ENCODE data around the gene C3orf49.

Gene C3orf49, protein sequence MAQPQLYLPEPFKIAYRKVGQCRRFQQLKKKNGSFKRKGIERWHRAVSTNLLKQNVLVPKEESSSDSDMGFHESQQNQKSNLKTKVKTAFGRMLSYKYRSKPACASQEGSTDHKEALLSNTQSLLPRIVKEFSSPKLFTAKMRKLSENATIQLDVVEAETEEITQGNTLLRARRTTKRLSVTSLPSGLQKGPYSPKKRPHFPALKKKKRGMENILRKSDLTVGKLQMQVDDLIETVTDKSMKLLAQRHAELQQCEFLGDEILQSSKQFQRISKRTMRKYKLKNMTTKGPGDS

DNA sequence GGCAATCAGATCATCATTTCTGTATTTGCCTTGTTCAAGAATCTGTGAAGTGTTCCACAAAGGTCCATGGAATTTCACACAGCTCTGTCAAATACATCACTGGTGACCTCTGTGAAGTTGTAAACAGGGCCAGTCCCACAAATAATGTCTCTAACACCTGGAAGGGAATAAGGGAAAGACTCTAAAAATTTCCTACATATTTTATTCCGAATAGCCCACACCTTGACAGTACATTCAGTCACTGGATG, at the start of gene C3orf49:
Gene C3orf49, plus strand, starts transcription at position 149 of the 248 bp plus-strand sequence. CDS start 173 bp downstream, outside the sequence.
- no peak for DNase-seq

DNA sequence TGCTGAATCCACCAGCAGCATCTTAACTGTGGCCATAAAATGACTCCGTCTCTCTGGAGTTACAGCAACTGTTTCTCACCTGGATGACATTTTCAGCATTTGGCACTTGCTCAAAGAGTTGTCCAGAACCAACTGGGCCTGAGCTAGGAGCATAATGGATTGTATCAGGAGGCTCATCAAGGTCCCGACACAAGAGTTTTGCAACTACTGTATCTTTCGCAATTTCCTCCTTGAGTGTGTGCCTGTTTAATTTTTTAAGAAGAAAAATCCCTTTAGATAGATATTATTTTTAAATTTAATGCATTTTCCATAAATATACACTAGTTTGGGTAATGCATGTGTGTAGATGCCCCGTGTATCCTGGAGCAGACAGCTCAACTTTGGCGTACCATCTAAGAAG, 44.3 kb upstream of the C3orf49 start:
- no peak for DNase-seq

DNA sequence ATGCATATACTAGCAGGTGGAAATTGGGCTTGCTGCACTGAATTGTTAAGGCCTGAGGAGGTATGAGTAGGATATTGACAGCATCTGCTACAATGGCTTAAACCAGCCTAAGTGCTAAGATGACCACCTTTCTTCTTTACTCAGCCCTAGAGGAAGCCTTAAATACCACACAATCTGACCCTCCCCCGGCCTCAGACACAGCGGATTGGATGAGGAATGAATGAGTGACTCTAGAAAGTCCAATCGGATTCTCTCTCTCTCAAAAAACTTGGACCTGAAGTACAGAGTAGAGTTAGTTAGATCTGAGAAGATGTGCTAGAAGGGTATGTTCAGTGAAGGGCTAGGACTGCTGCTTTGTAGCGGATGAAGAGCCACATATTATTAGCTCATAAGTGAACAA, 39.9 kb upstream of the C3orf49 start:
- DNase-seq = no peak

DNA sequence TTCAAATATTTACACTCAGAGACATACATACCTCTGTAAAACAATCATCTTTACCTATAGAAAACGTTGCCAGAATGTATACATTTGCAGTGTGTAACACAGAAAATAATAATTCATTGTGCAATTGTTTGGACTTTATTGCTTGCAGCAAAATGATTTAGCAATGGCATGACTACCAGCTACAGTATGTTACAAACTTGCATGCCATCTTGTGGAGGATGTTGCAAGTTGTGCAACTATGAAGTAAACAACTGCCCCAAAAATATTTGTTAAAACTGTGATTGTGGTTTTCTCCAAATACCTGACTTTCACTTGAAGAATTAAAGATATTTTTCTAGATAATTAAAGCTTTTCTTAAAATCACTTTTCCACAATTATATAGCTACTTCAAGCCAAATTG, 27.1 kb upstream of the C3orf49 start:
- no peak for DNase-seq

DNA sequence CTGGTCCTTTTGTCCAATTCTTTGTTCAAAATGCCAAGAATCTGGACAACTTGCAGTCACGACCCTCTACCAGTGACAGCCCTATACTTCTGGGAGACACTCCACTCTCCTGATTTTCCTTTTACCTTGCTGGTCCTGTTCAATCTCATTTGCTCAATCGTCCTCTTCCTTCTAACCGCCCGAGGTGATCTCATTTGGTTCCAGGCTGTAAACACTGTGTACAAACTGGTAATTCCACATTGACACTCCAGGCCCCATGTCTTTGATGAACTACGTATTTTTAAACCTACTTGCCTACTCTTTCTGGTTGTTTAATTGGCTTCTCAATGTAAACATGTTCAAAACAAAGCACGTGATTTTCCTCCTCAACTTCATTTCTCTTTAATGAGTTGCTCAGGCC, 23.7 kb upstream of the C3orf49 start:
- DNase-seq = no peak

DNA sequence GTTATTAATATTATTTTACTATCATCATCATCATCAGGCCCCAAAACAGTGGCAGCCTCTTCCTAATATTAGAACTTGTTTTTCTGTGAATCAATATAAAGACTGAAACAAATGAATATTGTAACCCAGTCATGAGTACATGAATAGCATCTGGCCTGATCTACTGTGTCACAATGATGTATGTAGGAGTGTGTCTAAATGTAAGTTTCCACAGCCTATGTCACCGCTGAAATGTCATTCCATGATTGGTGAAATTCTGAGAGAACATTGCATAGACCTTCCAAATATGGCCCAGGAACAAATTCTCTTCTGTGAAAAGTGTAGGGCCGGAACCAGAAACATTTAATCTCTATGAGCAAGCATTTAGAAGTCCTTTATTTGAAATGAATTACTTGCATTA, 20.6 kb upstream of the C3orf49 start:
- no peak for DNase-seq

DNA sequence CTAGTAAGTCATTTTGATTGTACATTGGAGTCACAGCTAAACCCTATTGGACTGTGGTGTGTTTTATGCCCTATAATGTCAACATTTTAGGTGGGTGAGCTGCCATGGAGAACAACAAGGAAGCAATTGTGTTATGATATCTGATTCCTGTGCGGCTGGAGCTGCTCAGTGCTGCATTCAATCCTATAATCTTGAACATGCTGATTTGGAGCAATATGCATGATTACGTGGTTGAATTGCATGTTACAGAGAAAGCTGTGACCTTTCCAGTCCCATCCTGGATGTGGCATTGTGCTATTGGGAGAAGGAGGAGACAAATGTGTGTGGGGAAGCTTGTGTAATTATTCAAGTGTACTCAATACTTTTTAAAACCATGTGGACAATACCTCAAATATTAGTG, 20.1 kb upstream of the C3orf49 start:
- no peak for DNase-seq

DNA sequence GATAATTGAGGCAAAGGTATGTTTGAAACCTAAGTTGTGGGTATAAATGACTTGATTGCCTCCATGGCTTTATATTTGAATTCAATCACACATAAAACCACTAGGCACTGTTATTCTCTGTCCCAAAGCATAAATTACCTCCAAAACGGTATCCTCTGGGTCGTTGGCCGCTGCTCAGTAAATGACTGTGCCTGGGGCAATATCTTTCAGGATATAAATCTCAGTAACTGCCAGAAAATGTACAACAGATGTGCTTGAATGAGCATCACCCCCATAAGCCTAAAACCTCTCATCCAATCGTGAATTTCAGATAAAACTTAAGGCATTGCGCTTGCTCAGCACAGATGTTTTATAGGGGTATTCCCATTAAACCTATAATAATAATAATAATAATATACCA, 19.0 kb upstream of the C3orf49 start:
- DNase-seq = no peak

DNA sequence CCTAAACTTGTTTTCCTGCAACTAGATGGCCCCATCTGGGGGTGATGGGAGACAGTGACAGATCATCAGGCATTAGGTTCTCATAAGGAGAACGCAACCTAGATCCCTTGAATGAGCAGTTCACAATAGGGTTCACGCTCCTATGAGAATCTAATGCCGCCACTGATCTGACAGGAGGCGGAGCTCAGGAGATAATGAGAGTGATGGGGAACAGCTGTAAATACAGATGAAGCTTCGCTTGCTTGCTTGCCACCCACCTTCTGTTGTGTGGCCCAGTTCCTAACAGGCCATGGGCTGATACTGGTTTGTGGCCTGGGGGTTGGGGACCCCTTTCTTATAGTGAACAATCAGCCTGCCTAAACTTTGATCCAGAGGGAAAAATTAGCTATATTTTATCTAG, 15.2 kb upstream of the C3orf49 start:
- no peak for DNase-seq

DNA sequence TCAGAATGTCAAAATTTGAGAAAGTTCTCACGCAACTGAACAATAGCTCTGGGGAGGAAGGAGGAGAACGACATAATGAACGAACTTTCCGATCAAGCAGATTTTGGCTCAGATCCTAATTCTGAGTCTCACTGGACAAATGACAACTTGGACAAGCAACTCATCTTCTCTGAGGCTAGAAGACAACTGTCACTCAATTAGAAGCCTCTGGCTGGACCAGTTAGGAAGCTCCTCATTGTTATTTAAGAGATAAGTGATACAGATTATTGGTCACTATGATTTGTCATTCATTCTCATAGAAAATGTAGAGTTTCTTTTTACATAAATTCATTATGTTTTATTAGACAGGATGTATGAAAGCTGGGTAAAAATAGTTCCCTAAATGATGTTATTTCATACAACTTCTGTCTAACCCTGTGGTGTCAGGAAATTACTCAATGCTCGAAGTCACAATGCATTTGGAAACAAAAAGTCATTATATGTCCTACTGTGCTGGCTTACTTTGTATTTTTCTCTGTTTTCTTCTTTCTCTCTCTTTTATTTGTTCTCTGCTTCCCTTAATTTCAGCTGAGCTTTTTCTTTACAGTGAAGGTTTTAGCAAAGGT, 11.0 kb upstream of the C3orf49 start:
- DNase-seq = no peak

DNA sequence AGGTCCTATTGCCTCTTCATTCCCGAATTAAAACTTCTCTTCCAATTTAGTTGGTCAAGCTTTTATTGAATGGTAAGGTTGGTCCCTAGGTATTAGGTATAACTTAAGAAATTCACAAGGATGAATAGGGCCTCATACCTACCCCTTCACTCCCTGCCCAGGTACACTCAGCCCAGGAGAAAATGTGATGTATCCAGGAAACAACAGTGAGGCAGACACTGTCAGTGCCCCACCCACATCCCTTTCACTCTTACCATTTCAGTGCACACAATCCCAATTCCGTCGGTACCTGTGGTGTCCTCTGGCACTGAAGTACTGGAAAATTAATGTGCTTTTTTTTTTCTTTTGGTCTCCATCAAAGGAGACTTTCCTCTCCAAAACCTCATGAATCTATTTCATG, 10.5 kb upstream of the C3orf49 start:
- DNase-seq = no peak

DNA sequence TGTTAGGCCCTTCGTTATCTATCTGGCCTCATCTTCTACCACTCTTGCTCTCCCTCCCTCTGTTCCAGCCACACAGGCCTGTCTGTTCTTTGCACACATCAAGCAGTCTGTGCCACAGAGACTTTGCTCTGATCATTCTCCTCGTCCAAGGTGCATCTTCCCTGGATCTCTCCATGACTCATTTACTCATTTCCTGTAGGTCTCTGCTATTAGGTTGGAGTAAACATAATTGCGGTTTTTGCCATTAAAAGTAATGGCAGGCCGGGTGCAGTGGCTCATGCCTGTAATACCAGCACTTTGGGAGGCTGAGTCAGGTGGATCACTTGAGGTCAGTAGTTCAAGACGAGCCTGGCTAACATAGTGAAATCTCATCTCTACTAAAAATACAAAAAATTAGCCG, 9.5 kb upstream of the C3orf49 start:
- no peak for DNase-seq

DNA sequence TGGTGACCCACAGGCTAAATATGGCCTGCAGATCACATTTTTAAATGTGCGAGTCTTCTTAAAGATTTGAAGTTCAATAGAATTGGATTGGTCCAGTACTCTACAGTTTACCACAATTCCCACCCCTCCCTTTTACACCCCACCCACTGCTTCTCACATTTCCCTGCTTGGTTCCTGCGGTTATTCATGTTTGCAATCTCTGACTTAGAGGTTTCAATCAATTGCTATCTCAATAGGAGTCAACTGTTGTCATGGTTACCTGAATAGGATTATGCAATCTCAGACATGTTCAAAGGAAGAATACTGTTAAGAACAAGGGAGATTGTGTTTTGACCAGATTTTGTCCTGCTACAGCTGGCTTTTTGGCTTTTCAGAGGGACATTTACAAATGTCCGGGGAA, 4.9 kb upstream of the C3orf49 start:
- DNase-seq = no peak

DNA sequence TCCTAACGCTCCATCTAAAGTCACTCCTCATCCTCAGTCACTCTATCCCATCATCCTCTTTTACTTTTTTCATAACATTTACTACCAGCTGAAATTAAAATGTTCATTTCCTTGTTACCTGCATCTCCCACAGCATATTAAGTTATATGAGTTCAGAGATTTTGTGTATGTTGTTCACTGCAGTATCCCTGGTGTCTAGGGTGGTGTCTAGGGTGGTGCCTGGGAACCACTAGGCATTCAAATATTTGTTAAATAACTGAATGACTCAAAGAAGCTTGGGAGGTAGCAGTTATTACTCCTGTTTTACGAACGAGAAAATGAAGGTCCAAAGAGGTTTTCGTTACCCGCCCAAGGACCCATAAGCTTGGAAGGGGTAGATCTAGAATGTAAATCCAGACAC, 1.9 kb upstream of the C3orf49 start:
- DNase-seq = no peak

DNA sequence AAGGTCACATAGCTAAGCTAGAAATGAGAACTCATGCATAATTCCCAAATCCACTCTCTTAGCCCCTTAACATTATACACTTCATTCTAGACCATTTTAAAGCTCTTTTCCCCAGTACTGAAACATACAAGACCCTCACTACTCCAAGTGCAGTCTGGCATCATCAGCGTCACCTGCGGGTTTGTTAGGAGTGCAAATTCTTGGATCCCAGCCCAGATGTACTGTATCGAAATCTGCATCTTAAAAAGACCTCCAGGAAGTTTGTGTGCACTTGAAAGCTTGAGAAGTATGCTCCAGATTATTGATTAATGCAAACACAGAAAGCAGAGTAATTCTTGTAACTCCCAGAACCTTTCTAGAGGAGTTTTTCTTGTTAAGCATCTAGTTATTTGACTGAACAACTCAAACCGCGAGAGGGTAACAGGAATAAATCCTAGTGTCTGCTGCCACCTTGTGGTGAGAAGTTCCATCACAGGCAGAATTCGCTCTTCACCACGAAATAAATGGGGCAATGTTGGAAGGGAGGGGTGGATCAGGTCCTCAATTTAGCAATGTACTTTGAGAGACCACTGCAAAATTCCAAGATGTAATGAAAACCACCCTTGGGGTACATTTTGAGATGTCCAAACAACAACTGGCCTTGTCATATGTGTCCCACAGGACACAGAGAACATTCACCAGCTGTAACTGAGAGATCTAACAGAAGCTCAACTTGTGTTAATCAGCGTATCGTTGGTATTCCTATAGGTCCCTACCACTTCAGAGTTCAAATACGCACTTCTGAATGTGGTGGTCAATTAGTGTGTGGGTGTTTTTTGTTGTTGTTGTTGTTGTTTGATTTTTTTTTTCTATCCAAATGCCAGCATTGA, 583 bp upstream of the C3orf49 start:
- peak; percentile 66 for DNase-seq

DNA sequence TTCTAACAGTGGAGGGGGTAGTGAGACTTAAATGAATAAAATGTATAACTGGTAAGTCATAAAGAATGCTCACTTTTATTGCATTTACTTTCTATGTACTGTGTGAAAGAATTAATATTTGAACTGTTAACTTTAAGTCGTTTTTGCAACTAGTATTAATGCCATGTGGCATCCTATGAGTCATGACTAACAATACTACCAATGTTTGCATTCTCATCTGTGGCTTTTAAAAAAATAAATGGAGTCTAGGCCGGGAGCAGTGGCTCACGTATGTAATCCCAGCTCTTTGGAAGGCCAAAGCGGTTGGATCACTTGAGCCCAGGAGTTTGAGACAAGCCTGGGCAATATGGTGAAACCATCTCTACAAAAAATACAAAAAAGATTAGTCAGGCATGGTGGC, 5.2 kb downstream of the C3orf49 start:
- no peak for DNase-seq

DNA sequence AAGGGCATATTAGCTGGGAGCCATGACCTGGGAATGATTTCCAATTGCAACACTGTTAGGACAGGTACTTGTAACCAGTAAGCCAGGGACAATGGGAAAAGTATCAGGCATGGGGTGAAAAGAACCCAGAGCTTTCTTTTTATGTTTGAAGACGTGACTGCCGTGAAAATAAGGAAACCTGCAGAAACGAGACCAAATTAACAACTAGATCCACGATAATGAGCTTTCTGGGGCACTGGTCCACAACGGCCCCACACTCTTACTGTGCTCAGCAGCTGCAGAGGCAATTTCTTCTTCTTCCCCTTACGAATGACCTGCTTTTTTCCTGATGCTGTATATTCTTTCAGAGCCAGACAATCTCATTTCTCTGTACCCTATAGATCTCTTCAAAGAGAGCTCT, 11.4 kb downstream of the C3orf49 start:
- DNase-seq = no peak

DNA sequence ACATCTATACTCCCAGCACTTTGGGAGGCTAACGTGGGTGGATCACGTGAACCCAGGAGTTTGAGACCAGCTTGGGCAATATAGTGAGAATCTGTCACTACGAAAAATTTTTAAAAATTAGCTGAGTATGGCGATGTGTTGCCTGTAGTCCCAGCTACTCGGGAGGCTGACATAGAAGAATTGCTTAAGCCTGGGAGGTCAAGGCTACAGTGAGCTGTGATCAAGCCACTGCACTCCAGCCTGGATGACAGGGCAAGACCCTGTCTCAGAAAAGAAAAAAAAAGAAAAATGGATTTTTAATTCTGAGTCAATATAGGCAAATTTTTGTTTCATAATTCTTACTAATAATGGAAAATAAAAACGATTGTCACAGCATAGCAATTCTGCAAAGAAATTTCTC, 13.3 kb downstream of the C3orf49 start:
- DNase-seq = no peak

DNA sequence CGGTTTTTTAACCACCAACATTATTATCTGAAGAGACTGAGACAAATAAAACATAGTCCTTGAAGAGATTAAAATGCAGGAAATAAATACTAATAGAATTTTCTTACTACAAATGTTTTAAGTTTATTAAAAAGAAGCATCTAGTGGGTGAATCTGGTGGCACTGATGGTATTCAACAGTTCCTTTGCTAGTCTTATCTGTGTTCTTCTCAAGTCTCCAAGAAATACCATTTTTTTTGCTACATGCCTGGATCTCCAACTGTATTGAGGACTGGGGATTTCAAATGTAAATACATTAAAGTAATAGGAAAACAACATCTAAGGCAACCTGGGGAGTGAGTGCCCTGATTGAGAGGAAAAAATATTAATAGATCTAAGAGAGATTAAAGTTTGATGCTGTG, 22.6 kb downstream of the C3orf49 start:
- no peak for DNase-seq

DNA sequence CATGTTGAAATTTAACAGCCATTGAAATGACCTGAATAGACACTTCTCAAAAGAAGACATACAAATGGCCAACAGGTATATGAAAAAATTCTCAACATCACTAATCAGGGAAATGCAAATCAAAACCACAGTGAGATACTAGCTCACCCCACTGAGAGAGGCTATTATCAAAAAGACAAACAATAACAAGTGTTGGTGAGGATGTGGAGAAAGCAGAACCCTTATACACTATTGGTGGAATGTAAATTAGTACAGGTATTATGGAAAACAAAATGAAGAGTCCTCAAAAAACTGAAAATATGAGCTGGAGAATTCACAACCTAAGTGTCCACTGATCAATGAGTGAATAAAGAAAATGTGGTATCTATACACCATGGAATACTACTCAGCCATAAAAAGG, 23.0 kb downstream of the C3orf49 start:
- DNase-seq = no peak

DNA sequence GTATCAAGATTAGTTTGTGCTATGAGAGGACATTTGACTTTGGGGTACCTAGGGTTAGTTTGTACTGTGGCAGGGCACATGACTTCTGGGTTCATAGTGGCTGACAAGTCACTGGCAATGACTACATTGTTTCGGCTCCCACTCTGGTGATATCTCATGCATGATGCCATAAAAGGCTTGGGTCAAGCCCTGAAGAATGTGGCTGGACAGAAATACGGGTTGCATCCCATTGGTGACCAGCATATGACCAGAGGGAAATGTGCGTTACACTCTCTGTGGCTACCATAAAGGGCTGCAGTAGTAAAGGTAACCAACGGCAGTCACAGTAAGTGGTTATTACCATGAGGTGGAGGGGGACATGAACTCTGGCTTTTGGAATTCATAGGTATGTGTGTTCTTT, 26.1 kb downstream of the C3orf49 start:
- DNase-seq = no peak

DNA sequence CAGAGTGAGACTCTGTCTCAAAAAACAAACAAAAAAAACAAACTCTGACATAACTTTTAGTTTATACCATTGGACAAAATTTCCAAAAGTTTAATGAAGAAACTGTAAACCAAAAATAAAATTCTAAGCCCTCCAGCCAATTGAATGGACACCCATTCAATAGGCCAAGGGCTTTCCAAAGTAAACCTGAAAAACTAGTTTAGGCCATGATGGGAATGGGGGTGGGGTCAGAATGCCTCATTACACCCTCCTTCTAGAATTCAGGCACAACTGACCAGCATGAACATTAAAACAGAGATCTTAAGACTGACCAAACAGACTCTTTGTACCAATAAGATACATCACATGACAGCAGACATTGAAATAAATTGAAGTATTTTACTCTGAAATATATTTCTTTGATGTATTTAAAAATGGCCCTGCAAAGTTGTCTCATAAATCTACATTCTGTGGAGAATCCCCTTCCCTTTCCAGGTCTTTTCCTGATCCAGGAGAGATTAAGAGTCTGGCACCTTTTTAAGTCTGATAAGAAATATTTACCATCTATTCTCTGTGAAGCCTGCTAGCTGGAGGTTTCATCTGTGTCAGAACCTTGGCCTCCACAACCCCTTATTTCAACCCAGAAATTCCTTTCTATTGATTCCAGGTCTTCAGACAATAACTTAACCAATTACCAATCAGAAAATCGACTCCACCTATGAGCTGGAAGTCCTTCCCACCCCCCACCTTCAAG, 28.8 kb downstream of the C3orf49 start:
- DNase-seq = no peak

DNA sequence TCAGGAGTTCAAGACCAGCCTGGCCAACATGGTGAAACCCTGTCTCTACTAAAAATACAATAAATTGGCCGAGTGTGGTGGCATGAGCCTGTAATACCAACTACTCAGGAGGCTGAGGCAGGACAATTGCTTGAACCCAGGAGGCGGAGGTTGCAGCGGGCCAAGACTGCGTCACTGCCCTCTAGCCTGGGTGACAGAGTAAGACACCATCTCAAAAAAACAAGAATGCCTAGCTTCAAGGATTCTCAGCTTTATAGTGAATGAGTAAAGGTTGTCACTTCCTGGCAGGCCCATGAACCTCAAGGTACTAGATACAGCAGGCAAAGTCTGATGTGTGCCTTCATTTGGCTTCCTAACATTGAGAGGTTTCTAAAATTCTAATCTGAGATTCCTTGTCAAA, 30.1 kb downstream of the C3orf49 start:
- no peak for DNase-seq

DNA sequence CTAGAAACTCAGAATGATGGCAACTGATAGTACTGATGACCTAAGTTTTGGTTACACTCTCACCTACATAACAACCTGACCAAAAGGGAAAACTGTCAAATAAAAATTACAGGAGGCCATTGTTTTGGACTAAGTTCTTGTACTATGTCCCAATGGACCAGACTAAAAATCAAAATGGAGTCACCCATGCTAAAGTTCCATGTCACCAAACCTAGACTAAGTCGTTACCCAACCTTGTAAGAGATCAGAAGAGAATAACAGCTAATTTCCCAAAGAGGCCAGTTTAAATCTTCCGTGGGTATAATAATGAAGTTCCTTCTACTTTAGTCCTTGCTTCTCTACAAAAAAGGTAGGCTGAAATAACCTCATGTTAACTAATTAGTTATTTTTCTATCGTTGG, 32.2 kb downstream of the C3orf49 start:
- no peak for DNase-seq
